ENCODE measurements around the gene SLC10A2.

- no peak for TF ChIP-seq CTCF (IDR thresholded peaks at IDR 0.05; ENCODE audit: low read length)
- no peak for TF ChIP-seq EZH2 (IDR thresholded peaks at IDR 0.05; ENCODE audit: borderline replicate concordance, low read length)
These were observed 35.3 kb upstream of the SLC10A2 start for GRCh38 chr13:103101500-103101899.
